ENCODE results near the gene MMGT1. TPM values are rescaled to one million over a fixed set of nuclear protein-coding genes. Genes with fewer than 3 reads are reported as not detected.

Gene MMGT1
- total RNA-seq, 1 experiment from 2014 or later: 25.8 TPM

- Histone ChIP-seq H3K36me3 (ENCODE audit: insufficient read depth, low read length, poor library complexity, severe bottlenecking) (no peaks in the 10 kb centered on the region), H3K27me3 (replicated peaks; ENCODE audit: insufficient read depth, low read depth, low read length, poor library complexity) (no peaks in the 10 kb centered on the region), H3K4me1 (ENCODE audit: insufficient read depth, low read length, poor library complexity, severe bottlenecking) (no peaks in the 10 kb centered on the region), H3K4me3 (ENCODE audit: low read depth, low read length, poor library complexity, severe bottlenecking) (no peak overlapping the region), H3K9me3 (ENCODE audit: low read depth, low read length, poor library complexity, severe bottlenecking) (no peaks in the 10 kb centered on the region), H3K27ac (ENCODE audit: low read depth, low read length, poor library complexity, severe bottlenecking) (no peak overlapping the region)
- intact Hi-C loops (cut with micrococcal nuclease; ENCODE audit: unreplicated experiment): no loop called here
- ChIA-PET CTCF (no interaction called here), POLR2A (ENCODE audit: low non-redundant PET) (no interaction called here)
- TF ChIP-seq, protein P1, sequence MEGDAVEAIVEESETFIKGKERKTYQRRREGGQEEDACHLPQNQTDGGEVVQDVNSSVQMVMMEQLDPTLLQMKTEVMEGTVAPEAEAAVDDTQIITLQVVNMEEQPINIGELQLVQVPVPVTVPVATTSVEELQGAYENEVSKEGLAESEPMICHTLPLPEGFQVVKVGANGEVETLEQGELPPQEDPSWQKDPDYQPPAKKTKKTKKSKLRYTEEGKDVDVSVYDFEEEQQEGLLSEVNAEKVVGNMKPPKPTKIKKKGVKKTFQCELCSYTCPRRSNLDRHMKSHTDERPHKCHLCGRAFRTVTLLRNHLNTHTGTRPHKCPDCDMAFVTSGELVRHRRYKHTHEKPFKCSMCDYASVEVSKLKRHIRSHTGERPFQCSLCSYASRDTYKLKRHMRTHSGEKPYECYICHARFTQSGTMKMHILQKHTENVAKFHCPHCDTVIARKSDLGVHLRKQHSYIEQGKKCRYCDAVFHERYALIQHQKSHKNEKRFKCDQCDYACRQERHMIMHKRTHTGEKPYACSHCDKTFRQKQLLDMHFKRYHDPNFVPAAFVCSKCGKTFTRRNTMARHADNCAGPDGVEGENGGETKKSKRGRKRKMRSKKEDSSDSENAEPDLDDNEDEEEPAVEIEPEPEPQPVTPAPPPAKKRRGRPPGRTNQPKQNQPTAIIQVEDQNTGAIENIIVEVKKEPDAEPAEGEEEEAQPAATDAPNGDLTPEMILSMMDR (conservative IDR thresholded peaks at IDR 0.05; ENCODE audit: low read depth, low read length): no peak
- TF ChIP-seq EZH2 (IDR thresholded peaks at IDR 0.05; ENCODE audit: borderline replicate concordance, low read depth, low read length, poor library complexity, severe bottlenecking): no peak
- no peak for DNase-seq (ENCODE audit: low spot score)
- no TSS peak for BruUV-seq (replicated peaks)
These were observed 7.9 kb upstream of the MMGT1 start for GRCh38 chrX:135981668-135982067.

DNA sequence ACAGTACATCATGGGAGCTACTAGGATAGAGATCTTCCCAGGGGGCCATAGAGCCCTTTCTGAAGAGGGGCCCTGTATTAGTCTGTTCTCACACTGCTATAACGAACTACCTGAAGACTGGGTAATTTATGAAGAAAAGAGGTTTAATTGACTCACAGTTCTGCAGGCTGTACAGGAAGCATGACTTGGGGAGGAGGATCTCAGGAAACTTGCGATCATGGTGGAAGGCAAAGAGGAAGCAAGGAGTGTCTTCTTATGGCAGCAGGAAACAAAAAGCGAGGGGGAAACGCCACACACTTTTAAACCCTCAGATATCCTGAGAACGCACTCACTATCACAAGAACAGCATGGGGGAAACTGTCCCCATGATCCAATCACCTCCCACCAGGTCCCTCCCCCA is 7.2 kb upstream of the MMGT1 start:
- Histone ChIP-seq H3K4me1 (ENCODE audit: insufficient read depth, low read length, poor library complexity, severe bottlenecking) (no peaks in the 10 kb centered on the region), H3K27ac (ENCODE audit: low read depth, low read length, poor library complexity, severe bottlenecking) (no peak overlapping the region), H3K9me3 (ENCODE audit: low read depth, low read length, poor library complexity, severe bottlenecking) (no peaks in the 10 kb centered on the region), H3K27me3 (replicated peaks; ENCODE audit: insufficient read depth, low read depth, low read length, poor library complexity) (no peaks in the 10 kb centered on the region), H3K4me3 (ENCODE audit: low read depth, low read length, poor library complexity, severe bottlenecking) (no peak overlapping the region), H3K36me3 (ENCODE audit: insufficient read depth, low read length, poor library complexity, severe bottlenecking) (no peaks in the 10 kb centered on the region)
- CTCF ChIA-PET: no interaction called here
- no peak for TF ChIP-seq EZH2 (IDR thresholded peaks at IDR 0.05; ENCODE audit: borderline replicate concordance, low read depth, low read length, poor library complexity, severe bottlenecking)
- TF ChIP-seq, protein P1 (conservative IDR thresholded peaks at IDR 0.05; ENCODE audit: low read depth, low read length): no peak
- POLR2A ChIA-PET (ENCODE audit: low non-redundant PET): no interaction called here
- intact Hi-C loops (cut with micrococcal nuclease; ENCODE audit: unreplicated experiment): no loop called here
- no TSS peak for BruUV-seq (replicated peaks)
- no peak for DNase-seq (ENCODE audit: low spot score)

- ChIA-PET CTCF (no interaction called here), POLR2A (ENCODE audit: low non-redundant PET) (no interaction called here)
- no TSS peak for BruUV-seq (replicated peaks)
- no peak overlapping the region for H3K4me3 ChIP-seq (ENCODE audit: low read depth, low read length, poor library complexity, severe bottlenecking)
- H3K27me3 ChIP-seq (replicated peaks; ENCODE audit: insufficient read depth, low read depth, low read length, poor library complexity): no peaks in the 10 kb centered on the region
- no peaks in the 10 kb centered on the region for H3K9me3 ChIP-seq (ENCODE audit: low read depth, low read length, poor library complexity, severe bottlenecking)
- no peaks in the 10 kb centered on the region for H3K36me3 ChIP-seq (ENCODE audit: insufficient read depth, low read length, poor library complexity, severe bottlenecking)
- TF ChIP-seq, protein P1 (conservative IDR thresholded peaks at IDR 0.05; ENCODE audit: low read depth, low read length): no peak
- no peak for TF ChIP-seq EZH2 (IDR thresholded peaks at IDR 0.05; ENCODE audit: borderline replicate concordance, low read depth, low read length, poor library complexity, severe bottlenecking)
- H3K27ac ChIP-seq (ENCODE audit: low read depth, low read length, poor library complexity, severe bottlenecking): no peak overlapping the region
- no peak for DNase-seq (ENCODE audit: low spot score)
- intact Hi-C loops (cut with micrococcal nuclease; ENCODE audit: unreplicated experiment): no loop called here
- H3K4me1 ChIP-seq (ENCODE audit: insufficient read depth, low read length, poor library complexity, severe bottlenecking): no peaks in the 10 kb centered on the region
These were observed 3.8 kb upstream of the MMGT1 start for GRCh38 chrX:135977611-135978010.
